ENCODE measurements around the gene DNM3. TPM values are rescaled to one million over a fixed set of nuclear protein-coding genes. Genes with fewer than 3 reads are reported as not detected.

DNM3 gene
- total RNA-seq, 1 donor = 0.72 TPM

DNA sequence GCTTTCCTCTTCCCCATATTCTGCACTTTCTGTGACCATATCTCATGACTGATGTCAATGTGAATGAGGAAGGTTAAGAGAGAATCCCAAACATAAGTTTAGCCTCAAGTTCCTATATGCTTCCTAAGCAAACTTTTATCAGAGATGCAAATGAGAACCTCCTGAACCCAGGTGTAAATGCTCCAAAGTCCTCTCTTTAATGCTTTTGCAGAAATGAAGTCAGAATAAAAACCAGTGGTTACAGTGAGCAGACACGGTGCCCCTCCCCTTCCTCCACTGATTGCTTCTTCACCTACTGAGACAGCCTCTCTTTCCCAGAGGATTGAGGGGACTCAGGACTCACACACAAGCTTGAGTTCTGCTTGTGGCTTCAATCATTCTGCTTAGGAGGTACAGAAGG is 614.2 kb downstream of the DNM3 start:
- Histone ChIP-seq H3K79me2 (ENCODE audit: insufficient read depth, low read length) (no peaks in the 10 kb centered on the region), H3K4me1 (ENCODE audit: insufficient read depth, low read length) (peaks cover 8% of the 10 kb centered on the region), H3K27me3 (ENCODE audit: insufficient read depth, low read length) (peaks cover 9% of the 10 kb centered on the region), H3K27ac (ENCODE audit: low read depth, low read length) (no peak overlapping the region), H3K36me3 (ENCODE audit: insufficient read depth, low read length) (no peaks in the 10 kb centered on the region), H3K4me2 (ENCODE audit: insufficient read depth, low read length) (no peak overlapping the region), H3K9me3 (ENCODE audit: low read depth, low read length) (no peaks in the 10 kb centered on the region), H3K4me3 (ENCODE audit: insufficient read depth, low read length) (no peak overlapping the region), H4K20me1 (ENCODE audit: insufficient read depth, low read length) (no peaks in the 10 kb centered on the region), H2AFZ (ENCODE audit: low read length) (no peak overlapping the region)
- DNase-seq (ENCODE audit: insufficient read length, low spot score, missing footprints) = no peak
- TF ChIP-seq, protein P1, sequence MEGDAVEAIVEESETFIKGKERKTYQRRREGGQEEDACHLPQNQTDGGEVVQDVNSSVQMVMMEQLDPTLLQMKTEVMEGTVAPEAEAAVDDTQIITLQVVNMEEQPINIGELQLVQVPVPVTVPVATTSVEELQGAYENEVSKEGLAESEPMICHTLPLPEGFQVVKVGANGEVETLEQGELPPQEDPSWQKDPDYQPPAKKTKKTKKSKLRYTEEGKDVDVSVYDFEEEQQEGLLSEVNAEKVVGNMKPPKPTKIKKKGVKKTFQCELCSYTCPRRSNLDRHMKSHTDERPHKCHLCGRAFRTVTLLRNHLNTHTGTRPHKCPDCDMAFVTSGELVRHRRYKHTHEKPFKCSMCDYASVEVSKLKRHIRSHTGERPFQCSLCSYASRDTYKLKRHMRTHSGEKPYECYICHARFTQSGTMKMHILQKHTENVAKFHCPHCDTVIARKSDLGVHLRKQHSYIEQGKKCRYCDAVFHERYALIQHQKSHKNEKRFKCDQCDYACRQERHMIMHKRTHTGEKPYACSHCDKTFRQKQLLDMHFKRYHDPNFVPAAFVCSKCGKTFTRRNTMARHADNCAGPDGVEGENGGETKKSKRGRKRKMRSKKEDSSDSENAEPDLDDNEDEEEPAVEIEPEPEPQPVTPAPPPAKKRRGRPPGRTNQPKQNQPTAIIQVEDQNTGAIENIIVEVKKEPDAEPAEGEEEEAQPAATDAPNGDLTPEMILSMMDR (IDR thresholded peaks at IDR 0.05; ENCODE audit: extremely low read depth, low read depth, low read length) = no peak

DNA sequence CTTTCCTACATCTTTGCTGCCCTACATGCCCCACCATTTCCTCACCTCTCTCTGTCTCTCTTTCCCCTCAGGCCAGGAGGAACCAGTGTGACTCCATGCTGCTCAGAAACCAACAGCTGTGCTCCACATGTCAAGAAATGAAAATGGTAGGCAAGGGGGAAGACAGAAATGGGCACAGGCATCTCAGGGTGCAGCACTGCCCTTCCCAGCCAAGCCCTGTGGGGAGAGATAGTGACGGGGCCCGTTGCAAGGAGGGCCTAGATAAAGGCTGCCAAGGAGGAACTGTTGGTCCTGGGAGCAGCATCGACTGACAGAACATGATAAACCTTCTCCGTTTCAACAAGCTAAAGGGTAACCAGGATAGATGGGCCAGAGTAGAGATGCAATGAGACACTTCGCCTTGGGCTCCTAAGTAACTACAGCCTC is 615.1 kb downstream of the DNM3 start:
- H3K27me3 ChIP-seq (ENCODE audit: insufficient read depth, low read length) = peaks cover 9% of the 10 kb centered on the region
- H4K20me1 ChIP-seq (ENCODE audit: insufficient read depth, low read length) = no peaks in the 10 kb centered on the region
- H3K9me3 ChIP-seq (ENCODE audit: low read depth, low read length) = no peaks in the 10 kb centered on the region
- no peak overlapping the region for H2AFZ ChIP-seq (ENCODE audit: low read length)
- peaks cover under 1% of the 10 kb centered on the region for H3K4me1 ChIP-seq (ENCODE audit: insufficient read depth, low read length)
- TF ChIP-seq, protein P1 (IDR thresholded peaks at IDR 0.05; ENCODE audit: extremely low read depth, low read depth, low read length) = no peak
- H3K36me3 ChIP-seq (ENCODE audit: insufficient read depth, low read length) = no peaks in the 10 kb centered on the region
- no peak overlapping the region for H3K4me2 ChIP-seq (ENCODE audit: insufficient read depth, low read length)
- no peak for DNase-seq (ENCODE audit: insufficient read length, low spot score, missing footprints)
- H3K4me3 ChIP-seq (ENCODE audit: insufficient read depth, low read length) = no peak overlapping the region
- H3K27ac ChIP-seq (ENCODE audit: low read depth, low read length) = no peak overlapping the region
- no peaks in the 10 kb centered on the region for H3K79me2 ChIP-seq (ENCODE audit: insufficient read depth, low read length)

DNA sequence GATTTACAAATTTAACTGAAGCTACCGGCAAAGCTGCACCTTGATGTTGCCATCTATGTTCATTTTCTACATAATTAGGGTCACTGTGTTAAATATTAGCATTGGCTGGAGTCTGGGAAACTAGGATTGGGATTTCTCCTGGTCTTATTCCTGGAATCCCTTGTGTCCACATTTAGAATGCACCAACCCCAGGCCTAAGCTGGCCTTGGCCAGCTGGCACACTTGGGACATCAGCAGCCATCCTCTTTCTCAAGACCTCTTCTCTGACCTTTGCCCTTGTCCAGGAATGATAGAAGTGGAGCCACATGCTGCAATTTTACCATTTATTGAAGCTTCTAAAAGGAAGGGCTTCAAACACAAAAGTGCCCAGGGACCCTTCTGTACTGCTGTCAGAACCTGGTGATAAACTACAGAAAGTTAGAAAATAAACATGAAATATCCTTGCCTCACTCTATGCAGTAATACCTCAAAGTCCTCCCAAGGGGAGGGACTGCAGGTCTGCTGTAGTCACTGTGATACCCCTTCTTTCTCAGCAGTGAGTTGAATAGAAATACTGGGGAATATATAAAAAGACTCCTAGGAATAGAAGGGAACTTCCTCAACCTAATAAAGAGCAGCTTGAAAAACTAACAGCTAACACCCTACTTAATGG is 616.3 kb downstream of the DNM3 start:
- Histone ChIP-seq H3K4me3 (ENCODE audit: insufficient read depth, low read length) (no peak overlapping the region), H2AFZ (ENCODE audit: low read length) (no peak overlapping the region), H3K79me2 (ENCODE audit: insufficient read depth, low read length) (no peaks in the 10 kb centered on the region), H3K27ac (ENCODE audit: low read depth, low read length) (no peak overlapping the region), H3K4me1 (ENCODE audit: insufficient read depth, low read length) (no peaks in the 10 kb centered on the region), H3K4me2 (ENCODE audit: insufficient read depth, low read length) (no peak overlapping the region), H4K20me1 (ENCODE audit: insufficient read depth, low read length) (no peaks in the 10 kb centered on the region), H3K27me3 (ENCODE audit: insufficient read depth, low read length) (peaks cover 9% of the 10 kb centered on the region), H3K9me3 (ENCODE audit: low read depth, low read length) (no peaks in the 10 kb centered on the region), H3K36me3 (ENCODE audit: insufficient read depth, low read length) (no peaks in the 10 kb centered on the region)
- TF ChIP-seq, protein P1 (IDR thresholded peaks at IDR 0.05; ENCODE audit: extremely low read depth, low read depth, low read length) = no peak
- DNase-seq (ENCODE audit: insufficient read length, low spot score, missing footprints) = no peak

DNA sequence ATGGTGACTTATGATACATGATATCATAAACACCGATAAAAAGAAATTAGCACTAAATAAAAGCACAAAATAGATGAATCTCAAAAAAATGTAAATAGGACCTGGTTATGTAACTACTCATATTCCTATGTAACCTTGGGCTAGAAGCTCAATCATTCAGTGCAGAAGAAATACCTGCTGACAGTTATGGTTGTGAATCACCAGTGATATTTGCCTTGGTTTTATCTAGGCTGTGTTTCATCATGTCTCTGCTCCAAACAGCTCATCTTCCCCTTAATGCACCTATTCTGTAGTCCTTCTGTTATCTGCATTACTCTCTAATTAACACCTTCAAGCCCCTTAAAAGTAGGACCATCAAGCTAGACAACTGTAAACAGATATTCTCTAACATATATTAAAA is 618.9 kb downstream of the DNM3 start:
- H4K20me1 ChIP-seq (ENCODE audit: insufficient read depth, low read length) = no peaks in the 10 kb centered on the region
- TF ChIP-seq, protein P1 (IDR thresholded peaks at IDR 0.05; ENCODE audit: extremely low read depth, low read depth, low read length) = no peak
- no peaks in the 10 kb centered on the region for H3K4me1 ChIP-seq (ENCODE audit: insufficient read depth, low read length)
- no peak overlapping the region for H3K4me3 ChIP-seq (ENCODE audit: insufficient read depth, low read length)
- H3K4me2 ChIP-seq (ENCODE audit: insufficient read depth, low read length) = no peak overlapping the region
- DNase-seq (ENCODE audit: insufficient read length, low spot score, missing footprints) = no peak
- no peaks in the 10 kb centered on the region for H3K9me3 ChIP-seq (ENCODE audit: low read depth, low read length)
- H3K27me3 ChIP-seq (ENCODE audit: insufficient read depth, low read length) = peaks cover 9% of the 10 kb centered on the region
- H3K27ac ChIP-seq (ENCODE audit: low read depth, low read length) = no peak overlapping the region
- H3K36me3 ChIP-seq (ENCODE audit: insufficient read depth, low read length) = no peaks in the 10 kb centered on the region
- H3K79me2 ChIP-seq (ENCODE audit: insufficient read depth, low read length) = no peaks in the 10 kb centered on the region
- no peak overlapping the region for H2AFZ ChIP-seq (ENCODE audit: low read length)

Measured in osteoblast (primary cell).